ENCODE results near the gene ATP2C2. TPM values are rescaled to one million over a fixed set of nuclear protein-coding genes. Genes with fewer than 3 reads are reported as not detected.

Gene ATP2C2
- total RNA-seq, 2 donors from 2014 or later, result 2.0 to 2.6 TPM

GRCh38 chr16:84414789-84415326 is 46.5 kb downstream of the ATP2C2 start:
- Histone ChIP-seq H3K27ac (ENCODE audit: low read depth, low read length) (no peak overlapping the region), H3K4me1 (ENCODE audit: control insufficient read depth, insufficient read depth, low read length) (no peaks in the 10 kb centered on the region), H3K27me3 (ENCODE audit: control insufficient read depth, insufficient read depth, low read length, poor library complexity, severe bottlenecking) (peaks cover 6% of the 10 kb centered on the region), H3K4me3 (ENCODE audit: low read length) (no peak overlapping the region), H3K9ac (ENCODE audit: extremely low read depth, low read length, poor library complexity, severe bottlenecking) (no peak overlapping the region), H3K9me3 (ENCODE audit: control insufficient read depth, low read length) (no peaks in the 10 kb centered on the region), H3K36me3 (ENCODE audit: control insufficient read depth, insufficient read depth, low read length) (no peaks in the 10 kb centered on the region)
- no peaks in the 10 kb centered on the region for H3K36me3 Mint-ChIP-seq (ENCODE audit: low read depth)
- H3K27ac Mint-ChIP-seq, result no peak overlapping the region
- H3K4me3 Mint-ChIP-seq, result no peak overlapping the region
- DNase-seq, result no peak
- peaks cover 7% of the 10 kb centered on the region for H3K27me3 Mint-ChIP-seq (ENCODE audit: insufficient read depth)
- no peak for TF ChIP-seq CTCF (conservative IDR thresholded peaks at IDR 0.05)
- WGBS, 2 experiments (ENCODE audit: insufficient coverage in 1 of 2, insufficient read length in 1 of 2), result 67 to 80% methylated on average over 4 to 12 of the region's 12 CpGs
- no peaks in the 10 kb centered on the region for H3K4me1 Mint-ChIP-seq
- no peaks in the 10 kb centered on the region for H3K9me3 Mint-ChIP-seq

GRCh38 chr16:84416407-84417321 is 48.3 kb downstream of the ATP2C2 start:
- no peak overlapping the region for H3K9ac ChIP-seq (ENCODE audit: extremely low read depth, low read length, poor library complexity, severe bottlenecking)
- no peaks in the 10 kb centered on the region for H3K4me1 Mint-ChIP-seq
- no peaks in the 10 kb centered on the region for H3K36me3 Mint-ChIP-seq (ENCODE audit: low read depth)

More at GRCh38 chr16:84416407-84417321, 48.3 kb downstream of the ATP2C2 start:
- no peaks in the 10 kb centered on the region for H3K36me3 ChIP-seq (ENCODE audit: control insufficient read depth, insufficient read depth, low read length)
- H3K9me3 ChIP-seq (ENCODE audit: control insufficient read depth, low read length), result no peaks in the 10 kb centered on the region
- H3K4me3 ChIP-seq (ENCODE audit: low read length), result no peak overlapping the region
- no peaks in the 10 kb centered on the region for H3K9me3 Mint-ChIP-seq
- no peak overlapping the region for H3K27ac Mint-ChIP-seq
- no peaks in the 10 kb centered on the region for H3K4me1 ChIP-seq (ENCODE audit: control insufficient read depth, insufficient read depth, low read length)
- 86 to 88% methylated on average over 14 to 20 of the region's 20 CpGs for WGBS, 2 experiments (ENCODE audit: insufficient coverage in 1 of 2, insufficient read length in 1 of 2)
- TF ChIP-seq CTCF (conservative IDR thresholded peaks at IDR 0.05), result no peak
- peaks cover 9% of the 10 kb centered on the region for H3K27me3 ChIP-seq (ENCODE audit: control insufficient read depth, insufficient read depth, low read length, poor library complexity, severe bottlenecking)
- H3K27ac ChIP-seq (ENCODE audit: low read depth, low read length), result no peak overlapping the region
- H3K27me3 Mint-ChIP-seq (ENCODE audit: insufficient read depth), result peaks cover 10% of the 10 kb centered on the region
- no peak overlapping the region for H3K4me3 Mint-ChIP-seq
- DNase-seq, result no peak
